ENCODE measurements around the gene SKI.

Gene SKI

GRCh38 chr1:2274929-2275475 lies 46.9 kb downstream of the SKI start:
- Histone ChIP-seq H3K9me2 (ENCODE audit: low read depth, low read length) (no peaks in the 10 kb centered on the region), H3K27me3 (ENCODE audit: insufficient read depth, low read length) (no peaks in the 10 kb centered on the region), H3K36me3 (ENCODE audit: insufficient read depth, low read length) (no peaks in the 10 kb centered on the region), H3K79me2 (ENCODE audit: insufficient read depth, low read length) (no peaks in the 10 kb centered on the region), H3K27ac (ENCODE audit: low read depth, low read length, poor library complexity, severe bottlenecking) (no peak overlapping the region), H3K4me1 (ENCODE audit: insufficient read depth, low read length, severe bottlenecking) (no peaks in the 10 kb centered on the region), H3K4me3 (ENCODE audit: low read depth, low read length, poor library complexity, severe bottlenecking) (no peak overlapping the region), H3F3A (ENCODE audit: insufficient read depth, low read length) (no peaks in the 10 kb centered on the region), H3K9me3 (ENCODE audit: low read length) (no peaks in the 10 kb centered on the region), H3K9ac (ENCODE audit: low read length) (no peak overlapping the region), H2AFZ (ENCODE audit: low read length) (no peak overlapping the region), H4K20me1 (ENCODE audit: insufficient read depth, low read length) (no peaks in the 10 kb centered on the region), H3K4me2 (ENCODE audit: low read length) (no peak overlapping the region)
- TF ChIP-seq, protein P1, sequence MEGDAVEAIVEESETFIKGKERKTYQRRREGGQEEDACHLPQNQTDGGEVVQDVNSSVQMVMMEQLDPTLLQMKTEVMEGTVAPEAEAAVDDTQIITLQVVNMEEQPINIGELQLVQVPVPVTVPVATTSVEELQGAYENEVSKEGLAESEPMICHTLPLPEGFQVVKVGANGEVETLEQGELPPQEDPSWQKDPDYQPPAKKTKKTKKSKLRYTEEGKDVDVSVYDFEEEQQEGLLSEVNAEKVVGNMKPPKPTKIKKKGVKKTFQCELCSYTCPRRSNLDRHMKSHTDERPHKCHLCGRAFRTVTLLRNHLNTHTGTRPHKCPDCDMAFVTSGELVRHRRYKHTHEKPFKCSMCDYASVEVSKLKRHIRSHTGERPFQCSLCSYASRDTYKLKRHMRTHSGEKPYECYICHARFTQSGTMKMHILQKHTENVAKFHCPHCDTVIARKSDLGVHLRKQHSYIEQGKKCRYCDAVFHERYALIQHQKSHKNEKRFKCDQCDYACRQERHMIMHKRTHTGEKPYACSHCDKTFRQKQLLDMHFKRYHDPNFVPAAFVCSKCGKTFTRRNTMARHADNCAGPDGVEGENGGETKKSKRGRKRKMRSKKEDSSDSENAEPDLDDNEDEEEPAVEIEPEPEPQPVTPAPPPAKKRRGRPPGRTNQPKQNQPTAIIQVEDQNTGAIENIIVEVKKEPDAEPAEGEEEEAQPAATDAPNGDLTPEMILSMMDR (IDR thresholded peaks at IDR 0.05; ENCODE audit: low read length), result no peak
- no peak for TF ChIP-seq EZH2 (IDR thresholded peaks at IDR 0.05; ENCODE audit: borderline replicate concordance, low read length)

DNA sequence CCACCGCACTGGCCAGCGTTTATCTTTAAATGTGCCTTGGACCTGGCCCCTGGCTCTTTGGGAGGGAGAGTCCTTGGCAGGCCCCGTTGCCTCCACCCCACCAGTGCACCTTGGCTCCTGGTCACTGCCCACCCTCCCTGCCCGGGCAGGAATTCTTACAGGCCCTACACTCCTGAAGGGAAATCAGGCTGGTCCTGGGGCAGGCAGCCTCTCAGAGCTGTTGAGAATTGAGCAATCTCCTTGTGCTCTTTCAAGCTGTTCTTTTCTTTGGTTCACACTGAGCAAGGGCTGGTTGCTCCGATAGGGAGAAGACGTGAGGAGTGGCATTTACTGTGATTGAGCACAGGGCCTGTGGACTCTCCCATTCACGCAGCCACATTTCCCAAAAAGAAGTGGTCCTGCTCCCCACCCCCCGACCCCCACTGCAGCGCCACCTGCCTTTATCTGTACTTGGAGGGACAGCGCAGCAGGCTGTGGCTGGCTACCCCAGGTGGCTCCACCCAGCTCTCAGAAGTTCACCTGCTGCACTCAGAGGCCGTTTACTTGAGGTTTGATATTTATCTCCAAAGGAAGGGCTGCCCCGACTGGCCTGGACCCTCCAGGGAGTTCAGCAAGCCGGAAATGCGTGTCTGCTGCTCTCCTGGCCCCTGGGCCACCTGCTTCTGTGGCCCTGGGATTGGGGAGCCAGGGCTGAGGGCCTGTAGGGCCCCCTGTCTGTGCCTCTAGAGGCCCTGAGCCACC lies 47.8 kb downstream of the SKI start:
- H3K9ac ChIP-seq (ENCODE audit: low read length), result no peak overlapping the region
- H3K36me3 ChIP-seq (ENCODE audit: insufficient read depth, low read length), result no peaks in the 10 kb centered on the region
- no peaks in the 10 kb centered on the region for H3K9me2 ChIP-seq (ENCODE audit: low read depth, low read length)
- H3K9me3 ChIP-seq (ENCODE audit: low read length), result no peaks in the 10 kb centered on the region
- no peaks in the 10 kb centered on the region for H3K79me2 ChIP-seq (ENCODE audit: insufficient read depth, low read length)
- no peaks in the 10 kb centered on the region for H4K20me1 ChIP-seq (ENCODE audit: insufficient read depth, low read length)
- TF ChIP-seq, protein P1 (IDR thresholded peaks at IDR 0.05; ENCODE audit: low read length), result no peak
- no peak for TF ChIP-seq EZH2 (IDR thresholded peaks at IDR 0.05; ENCODE audit: borderline replicate concordance, low read length)
- no peak overlapping the region for H3K4me2 ChIP-seq (ENCODE audit: low read length)
- no peak overlapping the region for H3K27ac ChIP-seq (ENCODE audit: low read depth, low read length, poor library complexity, severe bottlenecking)
- no peaks in the 10 kb centered on the region for H3K27me3 ChIP-seq (ENCODE audit: insufficient read depth, low read length)
- no peak overlapping the region for H3K4me3 ChIP-seq (ENCODE audit: low read depth, low read length, poor library complexity, severe bottlenecking)
- H3F3A ChIP-seq (ENCODE audit: insufficient read depth, low read length), result no peaks in the 10 kb centered on the region
- H2AFZ ChIP-seq (ENCODE audit: low read length), result no peak overlapping the region
- H3K4me1 ChIP-seq (ENCODE audit: insufficient read depth, low read length, severe bottlenecking), result no peaks in the 10 kb centered on the region

DNA sequence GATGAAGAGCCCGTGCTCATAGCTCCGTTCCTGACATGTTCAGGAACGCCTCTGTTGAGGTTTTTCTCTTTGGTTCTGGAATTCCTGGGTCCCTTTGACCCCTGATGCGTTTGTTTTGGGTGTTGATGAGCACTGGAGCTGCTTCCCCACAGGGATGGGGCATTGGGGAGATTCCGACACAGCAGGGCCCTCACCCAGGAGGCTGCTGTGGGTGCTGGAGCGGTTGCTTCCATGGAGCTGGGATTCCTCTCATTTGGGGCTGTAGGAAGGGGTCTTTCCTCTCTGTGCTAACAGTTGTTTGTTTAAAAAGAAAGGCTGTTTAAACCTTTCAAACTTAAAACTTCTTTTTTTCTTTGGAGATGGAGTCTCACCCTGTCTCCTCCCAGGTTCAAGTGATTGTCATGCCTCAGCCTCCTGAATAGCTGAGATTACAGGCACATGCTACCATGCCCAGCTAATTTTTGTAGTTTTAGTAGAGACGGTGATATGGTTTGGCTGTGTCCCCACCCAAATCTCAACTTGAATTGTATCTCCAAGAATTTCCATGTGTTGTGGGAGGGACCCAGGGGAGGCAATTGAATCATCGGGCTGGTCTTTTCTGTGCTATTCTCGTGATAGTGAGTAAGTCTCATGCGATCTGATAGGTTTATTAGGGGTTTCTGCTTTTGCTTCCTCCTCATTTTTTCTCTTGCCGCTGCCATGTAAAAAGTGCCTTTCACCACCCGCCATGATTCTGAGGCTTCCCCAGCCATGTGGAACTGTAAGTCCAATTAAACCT lies 48.9 kb downstream of the SKI start:
- Histone ChIP-seq H3K4me2 (ENCODE audit: low read length) (no peak overlapping the region), H3K4me3 (ENCODE audit: low read depth, low read length, poor library complexity, severe bottlenecking) (no peak overlapping the region), H4K20me1 (ENCODE audit: insufficient read depth, low read length) (no peaks in the 10 kb centered on the region), H3K4me1 (ENCODE audit: insufficient read depth, low read length, severe bottlenecking) (no peaks in the 10 kb centered on the region), H3K27me3 (ENCODE audit: insufficient read depth, low read length) (no peaks in the 10 kb centered on the region), H3K79me2 (ENCODE audit: insufficient read depth, low read length) (no peaks in the 10 kb centered on the region), H3K9ac (ENCODE audit: low read length) (no peak overlapping the region), H3K27ac (ENCODE audit: low read depth, low read length, poor library complexity, severe bottlenecking) (no peak overlapping the region), H3K9me3 (ENCODE audit: low read length) (no peaks in the 10 kb centered on the region), H2AFZ (ENCODE audit: low read length) (no peak overlapping the region), H3K36me3 (ENCODE audit: insufficient read depth, low read length) (no peaks in the 10 kb centered on the region), H3K9me2 (ENCODE audit: low read depth, low read length) (no peaks in the 10 kb centered on the region), H3F3A (ENCODE audit: insufficient read depth, low read length) (no peaks in the 10 kb centered on the region)
- TF ChIP-seq, protein P1 (IDR thresholded peaks at IDR 0.05; ENCODE audit: low read length), result no peak

Measured in OCI-LY1 (cell line).